NB4 (cell line): ENCODE results near the gene PRRX2.

Experiments used
- POLR2A ChIP-seq: IDR thresholded peaks from 2 replicates; pipeline ENCODE4 v1.6.1; 2011; ENCODE audit warnings: mild to moderate bottlenecking; ENCODE audit not compliant: insufficient read length; ENCODE audit errors: extremely low read depth
- TF ChIP-seq, protein P1 (sequence below): IDR thresholded peaks from one replicate; pipeline ENCODE4 v1.5.1; 2012; ENCODE audit warnings: low read depth, low read length

GRCh38 chr9:129722913-129723312 lies 57.5 kb downstream of the PRRX2 start:
- TF ChIP-seq, protein P1, sequence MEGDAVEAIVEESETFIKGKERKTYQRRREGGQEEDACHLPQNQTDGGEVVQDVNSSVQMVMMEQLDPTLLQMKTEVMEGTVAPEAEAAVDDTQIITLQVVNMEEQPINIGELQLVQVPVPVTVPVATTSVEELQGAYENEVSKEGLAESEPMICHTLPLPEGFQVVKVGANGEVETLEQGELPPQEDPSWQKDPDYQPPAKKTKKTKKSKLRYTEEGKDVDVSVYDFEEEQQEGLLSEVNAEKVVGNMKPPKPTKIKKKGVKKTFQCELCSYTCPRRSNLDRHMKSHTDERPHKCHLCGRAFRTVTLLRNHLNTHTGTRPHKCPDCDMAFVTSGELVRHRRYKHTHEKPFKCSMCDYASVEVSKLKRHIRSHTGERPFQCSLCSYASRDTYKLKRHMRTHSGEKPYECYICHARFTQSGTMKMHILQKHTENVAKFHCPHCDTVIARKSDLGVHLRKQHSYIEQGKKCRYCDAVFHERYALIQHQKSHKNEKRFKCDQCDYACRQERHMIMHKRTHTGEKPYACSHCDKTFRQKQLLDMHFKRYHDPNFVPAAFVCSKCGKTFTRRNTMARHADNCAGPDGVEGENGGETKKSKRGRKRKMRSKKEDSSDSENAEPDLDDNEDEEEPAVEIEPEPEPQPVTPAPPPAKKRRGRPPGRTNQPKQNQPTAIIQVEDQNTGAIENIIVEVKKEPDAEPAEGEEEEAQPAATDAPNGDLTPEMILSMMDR: no peak
- no peak for TF ChIP-seq POLR2A
